Measurements from ENCODE around the gene ODF2L. TPM values are rescaled to one million over a fixed set of nuclear protein-coding genes. Genes with fewer than 3 reads are reported as not detected.

ODF2L gene
- total RNA-seq, 1 experiment from 2014 or later: 27.3 TPM

DNA sequence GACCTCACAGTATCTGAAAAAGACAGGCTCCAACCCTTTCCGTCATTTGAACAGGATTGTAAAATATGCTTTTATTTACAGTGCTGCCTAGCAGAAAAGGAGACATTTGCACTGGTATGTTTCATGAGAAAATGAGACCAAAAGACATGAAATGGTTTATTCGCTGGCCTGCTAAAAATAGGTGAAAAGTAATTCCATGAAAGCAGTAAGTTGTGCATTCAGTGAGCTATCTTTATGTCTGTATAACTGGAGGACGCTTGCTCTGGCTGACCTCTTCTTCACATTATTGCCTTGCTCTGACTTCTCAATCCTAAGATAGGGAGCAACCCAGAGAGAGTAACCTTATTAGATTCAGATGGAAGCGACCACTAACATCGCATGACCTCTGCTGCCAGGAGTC lies 38.3 kb downstream of the ODF2L start:
- Histone ChIP-seq H2BK15ac (ENCODE audit: low read depth, low read length) (no peak overlapping the region), H2BK20ac (ENCODE audit: low read depth, low read length, poor library complexity, severe bottlenecking) (no peak overlapping the region), H2BK120ac (ENCODE audit: low read depth, low read length, poor library complexity, severe bottlenecking) (no peak overlapping the region), H2AK5ac (ENCODE audit: insufficient read length, low read length) (no peak overlapping the region), H3K4ac (ENCODE audit: low read depth, low read length) (no peak overlapping the region), H3K23ac (ENCODE audit: insufficient read length, low read depth, low read length) (no peak overlapping the region), H3K4me2 (ENCODE audit: insufficient read depth, insufficient read length, low read length) (no peak overlapping the region), H3K79me2 (ENCODE audit: insufficient read depth, low read length) (no peaks in the 10 kb centered on the region), H4K20me1 (ENCODE audit: control insufficient read depth, insufficient read depth, insufficient read length) (no peaks in the 10 kb centered on the region), H3K56ac (ENCODE audit: insufficient read length, low read depth, low read length) (no peak overlapping the region), H3K4me1 (ENCODE audit: insufficient read depth, low read length) (no peaks in the 10 kb centered on the region), H3K9ac (ENCODE audit: extremely low read depth, insufficient read length, low read length) (no peak overlapping the region), H2BK12ac (ENCODE audit: insufficient read length, low read depth, low read length) (no peak overlapping the region), H3K27me3 (ENCODE audit: insufficient read depth, low read length) (no peaks in the 10 kb centered on the region), H2AFZ (ENCODE audit: low read length) (no peak overlapping the region), H3K27ac (ENCODE audit: insufficient read length, low read depth, low read length) (no peak overlapping the region), H2BK5ac (ENCODE audit: insufficient read length, low read length) (no peak overlapping the region), H3K18ac (ENCODE audit: insufficient read length, low read depth, low read length) (no peak overlapping the region), H3K79me1 (ENCODE audit: insufficient read depth, low read depth, low read length, poor library complexity, severe bottlenecking) (no peaks in the 10 kb centered on the region), H3K14ac (ENCODE audit: insufficient read depth, low read length) (no peak overlapping the region), H4K8ac (replicated peaks; ENCODE audit: insufficient read length, low read depth, low read length) (no peak overlapping the region), H3K9me3 (ENCODE audit: control insufficient read depth, low read depth, low read length) (no peaks in the 10 kb centered on the region), H3K23me2 (ENCODE audit: insufficient read length, low read depth, low read length, poor library complexity, severe bottlenecking) (no peaks in the 10 kb centered on the region), H3T11ph (ENCODE audit: low read length) (no peak overlapping the region), H4K91ac (ENCODE audit: insufficient read length, low read depth, low read length) (no peak overlapping the region), H4K5ac (ENCODE audit: insufficient read length, low read depth, low read length) (no peak overlapping the region)
- no peaks in the 10 kb centered on the region for H3K27me3 Mint-ChIP-seq (ENCODE audit: low read depth)
- peak overlapping the region in 2 of 3 experiments; percentile 2 to 78; a peak in 2 of 7 replicates for H3K27ac Mint-ChIP-seq
- H3K36me3 Mint-ChIP-seq (ENCODE audit: insufficient read depth in 1 of 3, low read depth in 3 of 3): peaks cover 0 to 14% (median 6%) of the 10 kb centered on the region in 3 experiments; a peak in 6 of 7 replicates
- no CpG with 5 or more reads among the region's 5 CpGs for WGBS (ENCODE audit: extremely low coverage, insufficient read length, low lambda C conversion rate)
- no peak overlapping the region for H3K4me3 Mint-ChIP-seq
- no peaks in the 10 kb centered on the region for H3K9me3 Mint-ChIP-seq
- H3K4me1 Mint-ChIP-seq: no peaks in the 10 kb centered on the region
- DNase-seq: no peak
- TF ChIP-seq, protein P1, sequence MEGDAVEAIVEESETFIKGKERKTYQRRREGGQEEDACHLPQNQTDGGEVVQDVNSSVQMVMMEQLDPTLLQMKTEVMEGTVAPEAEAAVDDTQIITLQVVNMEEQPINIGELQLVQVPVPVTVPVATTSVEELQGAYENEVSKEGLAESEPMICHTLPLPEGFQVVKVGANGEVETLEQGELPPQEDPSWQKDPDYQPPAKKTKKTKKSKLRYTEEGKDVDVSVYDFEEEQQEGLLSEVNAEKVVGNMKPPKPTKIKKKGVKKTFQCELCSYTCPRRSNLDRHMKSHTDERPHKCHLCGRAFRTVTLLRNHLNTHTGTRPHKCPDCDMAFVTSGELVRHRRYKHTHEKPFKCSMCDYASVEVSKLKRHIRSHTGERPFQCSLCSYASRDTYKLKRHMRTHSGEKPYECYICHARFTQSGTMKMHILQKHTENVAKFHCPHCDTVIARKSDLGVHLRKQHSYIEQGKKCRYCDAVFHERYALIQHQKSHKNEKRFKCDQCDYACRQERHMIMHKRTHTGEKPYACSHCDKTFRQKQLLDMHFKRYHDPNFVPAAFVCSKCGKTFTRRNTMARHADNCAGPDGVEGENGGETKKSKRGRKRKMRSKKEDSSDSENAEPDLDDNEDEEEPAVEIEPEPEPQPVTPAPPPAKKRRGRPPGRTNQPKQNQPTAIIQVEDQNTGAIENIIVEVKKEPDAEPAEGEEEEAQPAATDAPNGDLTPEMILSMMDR (conservative IDR thresholded peaks at IDR 0.05): no peak
